GM18502 (cell line): ENCODE results near the gene TADA2B.
"Not testable (repeated sequence)": the region's sequence is repeated elsewhere in the genome, so short reads cannot be mapped to it uniquely, and the experiment has no call there.

Experiments
- ATAC-seq: cut with Tn5 transposase; IDR thresholded peaks from one replicate; pipeline ENCODE4 v1.9.1; 2021; ENCODE audit warnings: mild to moderate bottlenecking; ENCODE audit not compliant: unreplicated experiment, poor library complexity

Gene TADA2B

GRCh38 chr4:7074426-7074825 is 31.3 kb downstream of the TADA2B start:
- ATAC-seq: no peak

GRCh38 chr4:7075962-7076695 is 33.0 kb downstream of the TADA2B start:
- no peak for ATAC-seq

GRCh38 chr4:7076696-7077082 is 33.5 kb downstream of the TADA2B start:
- ATAC-seq: no peak

DNA sequence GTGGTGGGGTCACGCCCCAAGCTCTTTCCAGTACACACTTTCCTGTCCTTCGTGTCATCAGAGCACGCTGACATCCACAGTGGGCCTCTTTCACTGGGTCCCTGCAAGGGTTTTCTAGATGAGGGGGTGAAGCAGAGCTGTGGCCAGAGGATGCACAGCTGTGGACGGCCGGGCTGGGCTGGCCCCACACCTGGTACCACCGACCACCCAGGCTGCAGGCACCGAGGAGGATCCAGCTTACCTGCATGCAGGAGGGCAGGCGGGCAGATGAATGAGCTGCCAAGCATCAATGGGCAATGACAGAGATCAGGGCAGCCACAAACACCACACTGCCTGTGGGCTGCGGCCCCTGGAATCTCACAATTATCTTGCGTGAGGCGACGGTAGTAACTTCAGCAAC is 34.2 kb downstream of the TADA2B start:
- no peak for ATAC-seq

DNA sequence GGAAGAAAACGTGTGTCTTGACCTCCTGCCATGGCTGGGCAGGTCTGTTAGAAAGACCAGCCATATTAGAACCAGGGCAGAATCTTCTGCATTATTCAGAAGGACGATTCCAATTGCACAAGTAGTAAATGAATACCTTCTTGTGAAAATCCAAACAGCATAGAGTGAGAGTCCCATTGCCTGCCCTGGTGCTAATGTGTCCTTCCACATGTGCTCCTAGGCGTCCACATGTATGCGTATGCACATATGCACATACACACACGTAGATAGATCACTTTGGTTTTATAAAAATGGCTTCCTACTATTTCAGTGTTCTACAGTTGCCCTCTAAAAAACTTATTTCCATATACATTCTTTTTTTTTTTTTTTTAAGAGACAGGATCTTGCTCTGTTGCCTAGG is 34.9 kb downstream of the TADA2B start:
- ATAC-seq: no peak

DNA sequence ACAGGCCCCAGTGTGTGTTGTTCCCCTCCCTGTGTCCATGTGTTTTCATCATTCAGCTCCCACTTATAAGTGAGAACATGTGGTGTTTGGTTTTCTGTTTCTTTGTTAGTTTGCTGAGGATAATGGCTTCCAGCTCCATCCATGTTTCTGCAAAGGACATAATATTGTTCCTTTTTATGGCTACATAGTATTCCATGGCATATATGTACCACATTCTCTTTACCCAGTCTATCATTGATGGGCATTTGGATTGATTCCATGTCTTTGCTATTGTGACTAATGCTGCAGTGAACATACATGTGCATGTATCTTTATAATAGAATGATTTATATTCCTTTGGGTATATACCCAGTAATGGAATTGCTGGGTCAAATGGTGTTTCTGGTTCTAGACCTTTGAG is 36.3 kb downstream of the TADA2B start:
- not testable (repeated sequence) for ATAC-seq

DNA sequence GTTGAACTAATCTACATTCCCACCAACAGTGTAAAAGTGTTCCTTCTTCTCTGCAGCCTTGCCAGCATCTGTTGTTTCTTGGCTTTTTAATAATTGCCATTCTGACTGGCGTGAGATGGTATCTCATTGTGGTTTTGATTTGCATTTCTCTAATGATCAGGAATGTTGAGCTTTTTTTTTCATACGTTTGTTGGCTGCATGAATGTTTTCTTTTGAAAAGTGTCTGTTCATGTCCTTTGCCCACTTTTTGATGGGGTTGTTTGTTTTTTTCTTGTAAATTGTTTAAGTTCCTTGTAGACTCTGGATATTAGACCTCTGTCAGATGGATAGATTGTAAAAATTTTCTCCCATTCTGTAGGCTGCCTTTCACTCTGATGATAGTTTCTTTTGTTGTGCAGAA is 36.7 kb downstream of the TADA2B start:
- ATAC-seq: not testable (repeated sequence)

GRCh38 chr4:7083597-7084563 is 40.7 kb downstream of the TADA2B start:
- no peak for ATAC-seq

DNA sequence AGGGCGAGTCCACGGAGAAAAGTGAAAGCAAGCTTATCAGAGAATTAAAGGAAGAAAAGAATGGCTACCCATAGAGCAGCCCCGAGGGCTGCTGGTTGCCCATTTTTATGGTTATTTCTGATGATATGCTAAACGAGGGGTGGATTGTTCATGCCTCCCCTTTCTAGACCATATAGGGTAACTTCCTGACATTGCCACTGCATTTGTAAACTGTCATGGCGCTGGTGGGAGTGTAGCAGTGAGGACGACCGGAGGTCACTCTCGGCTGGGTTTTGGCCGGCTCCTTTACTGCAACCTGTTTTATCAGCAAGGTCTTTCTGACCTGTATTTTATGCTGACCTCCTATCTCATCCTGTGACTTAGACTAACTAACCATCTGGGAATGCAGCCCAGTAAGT is 41.4 kb downstream of the TADA2B start:
- ATAC-seq: not testable (repeated sequence)

DNA sequence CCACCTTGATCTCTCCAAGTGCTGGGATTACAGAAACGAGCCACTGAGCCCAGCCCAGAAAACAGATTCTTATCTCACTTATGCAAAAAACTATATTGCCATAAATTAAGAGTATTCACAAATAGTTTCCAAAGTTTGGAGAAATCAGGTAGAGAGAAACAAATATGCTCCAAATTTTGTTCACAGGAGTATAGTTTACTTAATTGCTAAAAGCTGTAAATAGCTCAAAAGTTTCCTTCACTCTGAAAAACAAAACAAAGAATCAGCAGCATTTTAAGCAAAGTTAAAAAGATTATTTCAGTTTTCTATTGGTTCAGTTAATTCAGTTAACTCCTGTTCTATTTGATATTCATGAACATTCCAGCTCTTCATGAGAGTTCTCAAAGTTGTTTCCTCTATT is 43.2 kb downstream of the TADA2B start:
- no peak for ATAC-seq

- no peak for ATAC-seq
Measured at GRCh38 chr4:7087036-7087435, 43.9 kb downstream of the TADA2B start.

GRCh38 chr4:7089213-7089986 is 46.2 kb downstream of the TADA2B start:
- ATAC-seq: no peak

GRCh38 chr4:7092026-7092425 is 48.9 kb downstream of the TADA2B start:
- ATAC-seq: no peak

GRCh38 chr4:7094916-7095315 is 51.7 kb downstream of the TADA2B start:
- no peak for ATAC-seq

DNA sequence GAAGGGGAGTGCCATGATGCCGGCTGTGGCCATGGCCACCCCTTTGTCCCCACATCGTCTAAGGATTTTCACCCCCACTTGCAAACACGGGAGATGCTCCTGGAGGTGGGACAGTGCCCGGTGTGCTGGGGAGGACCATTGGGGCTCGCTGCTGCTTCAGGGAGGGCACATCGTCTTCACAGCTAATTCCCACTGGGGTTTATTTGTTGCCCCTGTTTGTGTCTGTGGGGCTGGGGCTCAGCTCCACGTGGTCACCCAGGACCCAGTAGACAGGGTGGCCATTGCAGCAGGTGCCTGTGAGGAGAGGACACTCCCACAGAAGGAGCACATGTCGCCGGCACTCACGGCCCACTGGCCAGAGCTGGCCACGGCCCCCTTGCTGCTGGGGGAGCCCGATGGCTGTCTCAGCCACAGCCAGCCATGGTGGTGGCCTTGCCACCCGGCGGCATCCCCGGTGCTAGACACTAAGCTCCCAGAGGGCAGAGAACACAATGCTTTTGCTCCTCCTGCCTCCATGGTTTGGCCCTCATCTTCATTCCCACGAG is 52.5 kb downstream of the TADA2B start:
- no peak for ATAC-seq

DNA sequence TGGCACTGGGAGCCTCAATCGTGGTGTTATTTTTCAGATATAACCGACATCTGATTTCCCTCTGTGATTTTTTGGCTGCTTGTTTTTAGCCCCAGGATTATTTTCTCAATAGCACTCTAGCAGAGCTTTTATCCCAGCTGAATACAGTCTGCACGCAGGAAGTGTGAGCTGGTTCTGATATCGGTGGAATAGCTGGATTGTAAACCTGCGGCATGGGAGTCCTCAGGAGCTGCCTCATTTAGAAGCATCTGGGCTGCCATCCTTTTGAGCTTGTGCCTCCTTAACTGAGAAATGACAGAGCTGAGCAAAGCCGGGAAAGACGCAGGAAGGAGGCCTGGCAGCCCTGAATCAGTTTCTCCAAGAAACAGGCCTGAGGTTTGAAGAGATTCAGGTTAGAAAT is 53.1 kb downstream of the TADA2B start:
- ATAC-seq: no peak

DNA sequence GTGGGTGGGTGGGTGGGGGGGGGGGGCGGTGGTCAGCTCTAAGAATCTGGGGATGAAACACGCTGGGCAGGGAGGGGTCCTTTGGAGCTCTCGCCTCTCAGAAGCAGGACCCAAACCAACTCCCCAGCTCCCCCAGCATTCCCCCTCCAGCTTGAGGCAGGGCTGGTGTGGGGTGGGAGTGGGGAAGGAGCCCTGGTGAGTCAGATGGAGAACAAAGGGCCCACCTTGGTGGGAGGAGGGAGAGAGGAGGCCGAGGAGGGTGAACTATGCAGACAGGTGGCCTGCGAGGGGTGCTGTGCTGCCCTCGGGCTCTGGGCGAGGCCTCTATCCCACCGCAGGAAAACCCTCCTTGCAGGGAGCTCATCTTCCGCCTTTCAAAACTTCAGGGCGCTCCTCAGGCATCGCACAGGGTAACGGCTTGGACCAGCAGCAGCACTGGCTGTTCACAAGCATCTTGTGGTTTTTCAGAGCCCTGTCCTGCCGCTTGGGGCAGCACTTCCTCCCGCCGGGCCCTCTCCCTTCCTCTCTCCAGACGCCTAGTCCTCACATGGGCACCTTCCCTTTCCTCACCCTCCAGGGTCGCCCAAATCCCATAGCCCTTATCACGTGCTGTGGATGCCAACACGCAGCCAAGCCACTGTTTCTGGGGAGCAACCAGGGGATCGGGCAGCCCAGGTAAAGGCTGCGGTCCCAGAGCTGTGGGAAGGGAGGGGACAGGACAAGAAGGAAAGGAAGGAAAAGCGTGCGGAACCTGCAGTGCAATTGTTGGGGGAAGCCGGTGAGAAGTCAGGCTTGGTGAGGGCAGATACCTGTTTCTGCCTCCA is 58.7 kb downstream of the TADA2B start:
- peak; percentile 77 for ATAC-seq

- not testable (repeated sequence) for ATAC-seq
Measured at GRCh38 chr4:7102516-7102909, 59.3 kb downstream of the TADA2B start.

GRCh38 chr4:7103031-7103606 is 59.9 kb downstream of the TADA2B start:
- ATAC-seq: peak; percentile 90
